Sigmoid colon (tissue), 7 donors: ENCODE data around the gene PACS2. TPM values are rescaled to one million over a fixed set of nuclear protein-coding genes. Genes with fewer than 3 reads are reported as not detected.

Source experiments
- DNase-seq: peaks from one replicate; pipeline ENCODE4 v3.0.0-alpha.2; 2019
- H3K27ac ChIP-seq, 4 donors: fragments of 200-600 bp; sonication (generic); one replicate each; pipeline ENCODE4 v1.5.1; 2016 to 2019; ENCODE audit warnings: mild to moderate bottlenecking in 1 of 4
- H3K27me3 ChIP-seq, 3 donors: fragments of 200-600 bp; sonication (generic); one replicate each; pipeline ENCODE4 v1.5.1; 2019; ENCODE audit warnings: mild to moderate bottlenecking in 1 of 3
- H3K36me3 ChIP-seq, 4 donors: fragments of 200-600 bp; sonication (generic); one replicate each; pipeline ENCODE4 v1.5.1; 2016 to 2019
- H3K4me1 ChIP-seq, 4 donors: fragments of 200-600 bp; sonication (generic); one replicate each; pipeline ENCODE4 v1.5.1; 2017 to 2019
- H3K4me3 ChIP-seq, 4 donors: fragments of 200-600 bp; sonication (generic); one replicate each; pipeline ENCODE4 v1.5.1; 2017 to 2019; ENCODE audit warnings: mild to moderate bottlenecking in 2 of 4, moderate library complexity in 1 of 4
- H3K9me3 ChIP-seq, 4 donors: fragments of 200-600 bp in 3 of 4; sonication (generic) in 3 of 4; one replicate each; pipeline versions ENCODE4 v1.5.1 to v1.6.1; 2013 to 2019
- CTCF ChIP-seq, 4 experiments: fragments of 450-650 bp in 3 of 4; fragments of 200-600 bp in 1 of 4; IDR thresholded peaks; one replicate each; pipeline ENCODE4 v1.5.1; 2016 to 2019; ENCODE audit warnings: antibody characterized with exemption in 4 of 4, mild to moderate bottlenecking in 3 of 4, moderate library complexity in 2 of 4
- EP300 ChIP-seq, 4 donors: sonication (generic); formaldehyde crosslinking; IDR thresholded peaks; one replicate each; pipeline ENCODE4 v1.6.1; 2017; ENCODE audit warnings: antibody characterized with exemption in 4 of 4
- POLR2A ChIP-seq, 2 donors: fragments of 450-650 bp; IDR thresholded peaks; one replicate each; pipeline ENCODE4 v1.6.1; 2016; ENCODE audit warnings: antibody characterized with exemption in 2 of 2, mild to moderate bottlenecking in 2 of 2, moderate library complexity in 2 of 2
- POLR2AphosphoS5 ChIP-seq, 4 donors: sonication (generic); formaldehyde crosslinking; IDR thresholded peaks; one replicate each; pipeline ENCODE4 v1.6.1; 2017; ENCODE audit warnings: antibody characterized with exemption in 4 of 4
- WGBS, 2 donors: extraction: QIAGEN DNeasy Blood & Tissue Kit; methylation state at CpG; one replicate each; pipeline ENCODE4 v1.1.7; 2013; 5-methylcytosine and 5-hydroxymethylcytosine counted together
- intact Hi-C: fragments of 100-400 bp; cut with DNase I; formaldehyde crosslinking; loops from one replicate; pipeline ENCODE4 v1.15.1; 2023
- polyA plus RNA-seq, 3 donors: library from polyadenylated mRNA; stranded (reverse); fragments of 200-250 nt; gene quantifications; one replicate each; pipeline ENCODE4 v1.2.3, GENCODE V29; 2013
- total RNA-seq, 4 donors: library from RNA; depleted of rRNA; stranded (reverse); fragments of >200 nt; gene quantifications; one replicate each; pipeline ENCODE4 v1.1.0, GENCODE V29; 2016
- donor health status: healthy with polysubstance abuse.
- donor health status: Bipolar disorder and iron deficiency.
- donor health status: healthy.

Gene PACS2
- total and polyA plus RNA-seq, 7 donors: 19.8 to 90.6 (median 46.7) TPM

DNA sequence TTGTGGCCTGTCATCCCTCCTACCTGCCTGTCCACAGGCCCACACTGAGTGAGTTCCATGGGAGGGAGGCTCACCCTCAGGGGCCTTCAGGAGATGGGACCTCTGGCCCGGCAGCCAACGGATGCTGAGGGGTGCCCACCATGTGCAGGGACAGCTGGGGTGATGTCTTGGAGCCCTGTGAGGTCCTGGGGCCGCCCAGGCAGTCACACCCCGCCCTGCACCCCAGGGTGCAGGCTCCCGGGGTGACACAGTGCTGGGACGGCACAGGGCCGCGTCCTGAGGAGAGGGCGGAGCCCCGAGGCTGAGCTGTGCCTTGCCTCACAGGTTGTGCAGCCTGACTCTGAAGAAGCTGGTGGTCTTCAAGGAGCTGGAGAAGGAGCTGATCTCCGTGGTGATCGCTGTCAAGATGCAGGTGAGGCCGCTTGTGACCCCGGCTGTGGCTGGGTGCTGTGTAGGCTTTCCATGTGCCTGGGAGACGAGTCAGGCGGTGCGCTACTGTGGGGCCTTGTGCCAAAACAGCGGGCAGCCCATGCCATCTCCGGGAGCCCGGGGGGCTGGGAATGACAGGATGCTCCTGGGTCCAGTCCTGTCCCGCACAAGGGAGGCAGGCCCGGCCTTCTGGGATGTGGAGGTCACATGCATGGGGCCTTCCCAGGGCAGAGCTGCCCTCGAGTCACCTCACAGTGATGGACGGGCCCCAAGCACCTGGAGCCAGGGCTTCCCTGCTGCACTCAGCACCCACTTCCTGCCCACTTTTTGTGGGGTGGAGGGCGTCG lies 33.8 kb downstream of the PACS2 start:
- no peak overlapping the region for H3K4me3 ChIP-seq
- H3K27ac ChIP-seq: no peak overlapping the region
- TF ChIP-seq POLR2AphosphoS5 (IDR thresholded peaks at IDR 0.05) (no peak), EP300 (IDR thresholded peaks at IDR 0.05) (no peak), POLR2A (IDR thresholded peaks at IDR 0.05) (no peak), CTCF (IDR thresholded peaks at IDR 0.05) (no peak)
- peaks cover 0 to 10% (median 0%) of the 10 kb centered on the region in 4 donors for H3K36me3 ChIP-seq
- H3K27me3 ChIP-seq: no peaks in the 10 kb centered on the region
- peaks cover 0 to 14% (median 4%) of the 10 kb centered on the region in 4 donors for H3K4me1 ChIP-seq
- 87 to 89% methylated on average over 26 of the region's 26 CpGs for WGBS, 2 donors
- no peaks in the 10 kb centered on the region for H3K9me3 ChIP-seq
- intact Hi-C loops: no loop called here
- no peak for DNase-seq

GRCh38 chr14:105348945-105349699 lies 34.6 kb downstream of the PACS2 start:
- no peak for DNase-seq
- H3K9me3 ChIP-seq: no peaks in the 10 kb centered on the region
- intact Hi-C loops: no loop called here
- peaks cover 0 to 14% (median 4%) of the 10 kb centered on the region in 4 donors for H3K4me1 ChIP-seq
- H3K4me3 ChIP-seq: no peak overlapping the region
- no peaks in the 10 kb centered on the region for H3K27me3 ChIP-seq
- 92 to 94% methylated on average over 19 of the region's 19 CpGs for WGBS, 2 donors
- H3K36me3 ChIP-seq: peaks cover 0 to 10% (median under 1%) of the 10 kb centered on the region in 4 donors
- no peak for TF ChIP-seq POLR2A (IDR thresholded peaks at IDR 0.05)
- TF ChIP-seq POLR2AphosphoS5 (IDR thresholded peaks at IDR 0.05): no peak
- no peak for TF ChIP-seq EP300 (IDR thresholded peaks at IDR 0.05)
- no peak for TF ChIP-seq CTCF (IDR thresholded peaks at IDR 0.05)
- no peak overlapping the region for H3K27ac ChIP-seq

GRCh38 chr14:105349992-105350391 lies 35.4 kb downstream of the PACS2 start:
- 90 to 92% methylated on average over 11 of the region's 11 CpGs for WGBS, 2 donors
- Histone ChIP-seq H3K27me3 (no peaks in the 10 kb centered on the region), H3K4me3 (no peak overlapping the region), H3K9me3 (no peaks in the 10 kb centered on the region), H3K36me3 (peaks cover 0 to 10% (median 5%) of the 10 kb centered on the region in 4 donors), H3K4me1 (peaks cover 0 to 14% (median 4%) of the 10 kb centered on the region in 4 donors), H3K27ac (no peak overlapping the region)
- intact Hi-C loops: loop anchor here (5.0 kb wide), 1 partner anchor 258 kb away; no protein-coding TSS in a partner anchor
- no peak for TF ChIP-seq EP300 (IDR thresholded peaks at IDR 0.05)
- TF ChIP-seq CTCF (IDR thresholded peaks at IDR 0.05): no peak
- TF ChIP-seq POLR2A (IDR thresholded peaks at IDR 0.05): no peak
- TF ChIP-seq POLR2AphosphoS5 (IDR thresholded peaks at IDR 0.05): no peak
- DNase-seq: no peak

DNA sequence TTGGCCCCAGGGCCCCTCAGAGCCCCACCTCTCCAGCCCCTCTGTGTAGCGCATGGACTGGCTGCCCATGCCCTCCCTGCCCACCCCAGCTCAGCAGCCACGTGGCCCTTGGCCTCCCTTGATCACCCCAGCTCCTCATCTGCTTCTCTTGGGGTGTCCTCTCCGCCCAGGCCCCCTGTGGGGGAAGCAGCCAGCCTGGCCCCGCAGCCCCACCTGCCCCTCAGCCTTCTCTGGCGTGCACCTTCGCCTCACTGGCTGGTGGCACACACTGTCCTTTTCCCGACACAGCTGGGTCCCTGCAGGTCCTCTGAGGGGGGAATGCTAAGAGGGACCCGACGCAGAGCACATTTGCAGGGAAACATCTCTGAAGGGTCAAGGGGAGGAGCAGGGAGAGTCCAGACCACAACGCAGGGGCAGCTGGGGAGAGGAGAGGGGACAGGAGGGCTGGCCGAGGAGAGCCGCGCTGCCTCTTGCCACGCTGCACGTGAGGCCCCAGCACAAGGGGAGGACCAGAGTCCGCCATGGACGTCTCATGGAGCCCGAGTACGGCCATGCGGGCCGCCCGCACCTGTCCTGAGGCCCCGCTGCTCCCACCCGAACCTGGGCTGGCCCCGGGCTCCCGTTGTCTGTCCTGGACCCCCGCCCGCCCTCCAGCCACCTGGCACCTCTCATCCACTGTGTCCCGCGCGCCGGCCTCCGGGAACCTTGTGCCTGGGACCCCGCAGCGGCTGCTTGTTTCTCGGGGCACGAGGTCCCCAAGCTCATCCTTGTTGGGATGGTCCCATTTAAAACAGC lies 36.1 kb downstream of the PACS2 start:
- Histone ChIP-seq H3K27me3 (no peaks in the 10 kb centered on the region), H3K4me1 (peaks cover 0 to 14% (median 4%) of the 10 kb centered on the region in 4 donors), H3K27ac (no peak overlapping the region), H3K4me3 (no peak overlapping the region), H3K9me3 (no peaks in the 10 kb centered on the region), H3K36me3 (peaks cover 0 to 16% (median 5%) of the 10 kb centered on the region in 4 donors)
- 95% methylated on average over 37 of the region's 37 CpGs for WGBS, 2 donors
- intact Hi-C loops: loop anchor here (5.0 kb wide), 1 partner anchor 258 kb away; no protein-coding TSS in a partner anchor
- TF ChIP-seq POLR2AphosphoS5 (IDR thresholded peaks at IDR 0.05) (no peak), CTCF (IDR thresholded peaks at IDR 0.05) (no peak), POLR2A (IDR thresholded peaks at IDR 0.05) (no peak), EP300 (IDR thresholded peaks at IDR 0.05) (no peak)
- no peak for DNase-seq
